ENCODE data around the gene WAPL.
A peak's percentile ranks its signal among the peaks of the same experiment; 100 is the strongest.

The WAPL gene

DNA sequence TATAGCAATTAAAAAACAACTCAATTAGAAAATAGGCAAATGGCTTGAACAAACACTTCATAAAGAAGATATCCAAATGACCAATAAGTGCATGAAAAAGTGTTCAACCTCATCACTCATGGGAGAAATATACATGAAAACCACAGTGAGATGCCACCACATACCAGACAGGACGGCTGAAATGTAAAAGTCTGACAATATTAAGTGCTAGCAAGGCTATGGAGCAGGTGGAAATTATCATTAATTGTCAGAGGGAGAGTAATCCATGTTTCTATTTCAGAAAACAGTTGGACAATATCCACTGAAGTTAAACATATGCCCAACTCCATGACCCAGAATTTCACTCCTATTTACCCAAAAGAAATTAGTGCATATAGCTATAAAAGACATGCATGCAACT lies 112.4 kb downstream of the WAPL start:
- DNase-seq (ENCODE audit: low read depth in 2 of 2) = no peak
- TF ChIP-seq, protein P1, sequence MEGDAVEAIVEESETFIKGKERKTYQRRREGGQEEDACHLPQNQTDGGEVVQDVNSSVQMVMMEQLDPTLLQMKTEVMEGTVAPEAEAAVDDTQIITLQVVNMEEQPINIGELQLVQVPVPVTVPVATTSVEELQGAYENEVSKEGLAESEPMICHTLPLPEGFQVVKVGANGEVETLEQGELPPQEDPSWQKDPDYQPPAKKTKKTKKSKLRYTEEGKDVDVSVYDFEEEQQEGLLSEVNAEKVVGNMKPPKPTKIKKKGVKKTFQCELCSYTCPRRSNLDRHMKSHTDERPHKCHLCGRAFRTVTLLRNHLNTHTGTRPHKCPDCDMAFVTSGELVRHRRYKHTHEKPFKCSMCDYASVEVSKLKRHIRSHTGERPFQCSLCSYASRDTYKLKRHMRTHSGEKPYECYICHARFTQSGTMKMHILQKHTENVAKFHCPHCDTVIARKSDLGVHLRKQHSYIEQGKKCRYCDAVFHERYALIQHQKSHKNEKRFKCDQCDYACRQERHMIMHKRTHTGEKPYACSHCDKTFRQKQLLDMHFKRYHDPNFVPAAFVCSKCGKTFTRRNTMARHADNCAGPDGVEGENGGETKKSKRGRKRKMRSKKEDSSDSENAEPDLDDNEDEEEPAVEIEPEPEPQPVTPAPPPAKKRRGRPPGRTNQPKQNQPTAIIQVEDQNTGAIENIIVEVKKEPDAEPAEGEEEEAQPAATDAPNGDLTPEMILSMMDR (IDR thresholded peaks at IDR 0.05; ENCODE audit: low read depth, low read length) = no peak
- H3K4me3 ChIP-seq (replicated peaks in 1 of 2; ENCODE audit: low read depth in 2 of 2, low read length in 2 of 2) = no peak overlapping the region

DNA sequence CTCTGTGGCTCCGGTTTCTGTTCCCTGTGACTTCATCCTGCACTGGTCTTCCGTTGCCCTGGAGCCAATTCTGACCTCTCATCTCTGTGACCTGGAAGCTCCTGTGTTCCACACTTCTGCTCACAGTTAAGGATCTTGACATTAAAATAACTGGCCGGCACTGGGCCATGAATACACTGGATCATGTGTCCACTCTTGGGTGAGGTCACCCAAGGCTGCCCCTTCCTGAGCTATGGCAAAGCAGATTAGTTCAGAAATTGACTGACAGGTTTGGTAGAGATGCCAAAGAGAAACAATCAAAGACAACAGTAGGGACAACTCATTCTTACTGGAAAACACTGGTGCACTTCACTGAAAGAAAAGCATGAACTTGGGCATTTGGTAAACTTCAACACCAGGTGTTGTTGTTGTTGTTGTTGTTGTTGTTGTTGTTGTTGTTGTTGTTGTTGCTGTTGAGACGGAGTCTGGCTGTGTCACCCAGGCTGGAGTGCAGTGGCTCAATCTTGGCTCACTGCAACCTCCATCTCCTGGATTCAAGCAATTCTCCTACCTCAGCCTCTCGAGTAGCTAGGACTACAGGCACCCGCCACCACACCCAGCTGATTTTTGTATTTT lies 118.3 kb downstream of the WAPL start:
- DNase-seq (ENCODE audit: low read depth in 2 of 2) = no peak
- TF ChIP-seq, protein P1 (IDR thresholded peaks at IDR 0.05; ENCODE audit: low read depth, low read length) = no peak
- H3K4me3 ChIP-seq (replicated peaks in 1 of 2; ENCODE audit: low read depth in 2 of 2, low read length in 2 of 2) = no peak overlapping the region

GRCh38 chr10:86402283-86402941 lies 119.2 kb downstream of the WAPL start:
- peak in 1 of 2 donors; percentile 28 for DNase-seq (ENCODE audit: low read depth in 2 of 2)
- TF ChIP-seq, protein P1 (IDR thresholded peaks at IDR 0.05; ENCODE audit: low read depth, low read length) = no peak
- H3K4me3 ChIP-seq (replicated peaks in 1 of 2; ENCODE audit: low read depth in 2 of 2, low read length in 2 of 2) = no peak overlapping the region

DNA sequence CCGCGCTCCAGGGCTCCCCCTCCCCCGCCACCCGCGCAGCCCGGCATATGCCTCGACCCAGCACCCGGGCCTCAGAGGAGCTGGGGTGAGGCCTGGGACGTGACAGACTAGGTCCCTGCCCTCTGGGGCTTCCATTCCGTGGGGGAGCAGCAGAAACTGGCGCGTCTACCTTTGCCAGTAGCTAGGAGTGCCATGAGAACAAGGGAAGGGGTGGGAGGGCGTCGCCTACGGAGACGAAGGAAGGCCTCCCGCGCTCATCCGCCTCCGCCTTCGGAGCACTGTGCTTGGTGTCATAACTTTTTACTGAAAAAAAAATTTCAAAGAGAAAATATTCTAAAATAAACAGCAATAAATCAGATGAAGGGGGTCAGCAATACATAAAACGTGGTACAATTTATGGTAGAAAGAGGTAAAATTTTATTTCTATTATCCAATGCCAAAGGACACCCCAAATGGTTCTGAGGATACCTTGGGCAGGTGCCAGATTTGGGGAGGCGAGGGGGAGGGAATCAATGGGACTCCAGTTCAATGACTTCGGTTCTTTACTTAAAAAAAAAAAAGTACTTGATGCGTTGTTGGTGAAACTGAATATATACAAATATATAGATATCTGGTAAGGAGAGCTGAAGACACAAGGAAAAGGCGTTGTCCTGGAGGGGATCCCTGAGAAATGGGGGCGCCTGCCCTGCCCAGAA lies 119.9 kb downstream of the WAPL start:
- TF ChIP-seq, protein P1 (IDR thresholded peaks at IDR 0.05; ENCODE audit: low read depth, low read length) = no peak
- H3K4me3 ChIP-seq (replicated peaks in 1 of 2; ENCODE audit: low read depth in 2 of 2, low read length in 2 of 2) = peak overlapping the region; percentile 3 to 66
- peak in 1 of 2 donors; percentile 9 for DNase-seq (ENCODE audit: low read depth in 2 of 2)

DNA sequence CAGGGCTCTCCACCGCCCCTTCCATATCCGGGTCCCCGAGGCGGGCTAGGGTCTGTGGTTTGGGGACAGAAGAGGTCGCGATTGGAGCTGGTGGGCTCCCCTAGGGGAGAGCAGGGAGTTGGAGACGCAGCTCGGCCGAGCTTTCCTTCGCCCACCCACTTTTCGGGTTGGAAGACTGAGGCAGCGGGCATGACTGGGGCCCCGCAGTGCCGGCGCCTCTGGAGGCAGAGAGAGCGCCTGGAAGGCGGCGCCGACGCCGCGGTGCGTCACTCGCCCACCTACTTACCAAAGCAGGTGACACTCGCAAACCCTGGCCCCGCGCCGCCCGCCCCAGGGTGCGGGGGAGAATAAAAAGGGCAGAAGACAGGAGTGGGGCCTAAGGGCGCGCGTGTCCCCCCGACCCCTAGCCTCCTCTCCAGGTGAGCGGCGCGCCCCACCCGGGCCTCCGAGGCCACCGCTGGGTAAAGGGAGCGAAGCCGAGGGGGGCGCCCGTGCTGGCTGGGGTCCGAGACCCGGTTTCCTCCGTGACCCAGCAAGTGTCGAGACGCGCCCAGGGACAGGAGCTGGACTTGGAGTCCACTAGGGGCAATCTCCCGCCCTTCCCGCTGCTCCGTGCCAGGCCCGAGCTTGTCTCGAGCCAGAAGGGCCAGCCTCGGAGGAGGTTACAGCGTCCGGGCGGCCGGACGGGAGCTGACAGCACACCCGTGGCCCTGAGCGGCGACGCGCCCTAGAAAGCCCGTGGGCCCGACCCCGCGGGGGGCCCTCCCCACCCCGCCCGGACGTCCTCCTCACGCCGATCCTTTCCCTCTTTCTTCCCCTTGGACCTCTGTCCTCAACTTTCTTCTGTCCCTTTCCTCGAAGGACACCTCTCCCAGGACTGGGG lies 120.6 kb downstream of the WAPL start:
- peak overlapping the region; percentile 66 to 67 for H3K4me3 ChIP-seq (replicated peaks in 1 of 2; ENCODE audit: low read depth in 2 of 2, low read length in 2 of 2)
- TF ChIP-seq, protein P1 (IDR thresholded peaks at IDR 0.05; ENCODE audit: low read depth, low read length) = peak; percentile 33
- peak; percentile 38 to 46 for DNase-seq (ENCODE audit: low read depth in 2 of 2)
